Stimulated activated memory B cell treated with anti-CD40 and anti-IgM and Interleukin-4, amounts not matched to agents 10 μg/mL and 1 μg/mL and 100 μg/mL, for 72 hours (primary cell): Measurements from ENCODE around the gene ACAP3.

ENCODE experiments used
- ATAC-seq: fragments of 150-1000 bp; cut with Tn5 transposase; 2 replicates; pipeline ENCODE4 v1.10.0; 2021
- H3K27ac Mint-ChIP-seq: one replicate; pipeline ENCODE4 v1.8.0; 2022; ENCODE audit warnings: mild to moderate bottlenecking, mixed read lengths
- H3K27me3 Mint-ChIP-seq: one replicate; pipeline ENCODE4 v1.8.0; 2022; ENCODE audit warnings: mixed read lengths
- H3K36me3 Mint-ChIP-seq: one replicate; pipeline ENCODE4 v1.8.0; 2022; ENCODE audit warnings: mixed read lengths
- H3K4me1 Mint-ChIP-seq: one replicate; pipeline ENCODE4 v1.8.0; 2022; ENCODE audit warnings: mixed read lengths
- H3K4me3 Mint-ChIP-seq: one replicate; pipeline ENCODE4 v1.8.0; 2022; ENCODE audit warnings: mild to moderate bottlenecking, moderate library complexity, mixed read lengths
- H3K9me3 Mint-ChIP-seq: one replicate; pipeline ENCODE4 v1.8.0; 2022; ENCODE audit warnings: mixed read lengths

The ACAP3 gene

DNA sequence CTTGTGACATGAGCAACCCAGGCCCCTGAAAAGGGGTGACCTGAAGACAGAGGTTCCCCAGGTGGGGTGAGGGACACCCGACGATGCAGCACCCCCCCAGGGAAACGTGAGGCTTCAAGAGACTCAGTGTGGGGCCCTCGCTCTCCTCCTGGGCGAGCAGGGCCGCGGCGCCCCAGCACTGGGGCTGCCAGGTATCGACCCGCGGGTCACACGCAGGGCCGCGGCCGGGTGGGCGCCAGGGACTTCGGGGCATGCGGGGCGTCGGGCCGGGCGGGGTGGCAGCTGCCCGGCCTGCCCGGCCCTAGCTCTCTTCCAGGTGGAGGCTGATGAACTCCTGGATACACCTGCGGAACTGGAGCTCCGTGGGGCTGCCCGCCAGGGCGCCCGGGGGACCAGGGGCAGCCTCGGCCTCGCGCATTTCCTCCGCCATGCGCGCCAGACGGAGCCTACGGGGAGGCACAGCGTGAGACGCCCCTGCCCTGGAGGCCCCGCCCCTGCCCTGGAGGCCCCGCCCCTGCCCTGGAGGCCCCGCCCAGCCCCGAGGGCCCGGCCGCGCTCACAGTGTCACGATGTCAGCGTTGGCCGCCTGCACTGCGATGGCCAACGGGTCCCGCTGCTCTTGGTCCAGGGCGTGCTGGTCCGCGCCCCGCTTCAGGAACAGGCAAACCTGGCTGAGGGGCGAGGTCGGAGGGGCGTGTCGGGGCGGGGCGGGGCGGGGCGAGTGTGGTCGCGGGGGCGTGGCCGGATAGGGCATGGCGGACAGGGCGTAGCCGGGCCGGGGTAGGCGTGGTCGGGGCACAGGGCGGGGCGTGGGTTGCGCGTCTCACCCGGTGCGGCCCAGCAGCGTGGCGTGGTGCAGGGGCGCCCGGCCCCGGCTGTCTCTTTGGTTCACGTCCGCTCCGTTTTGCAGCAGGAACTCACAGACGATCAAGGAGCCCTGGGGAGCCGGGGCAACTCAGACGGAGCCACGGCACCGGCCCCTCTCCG lies 14.2 kb downstream of the ACAP3 start:
- Mint-ChIP-seq H3K9me3 (no peaks in the 10 kb centered on the region), H3K4me1 (peaks cover 18% of the 10 kb centered on the region), H3K36me3 (no peaks in the 10 kb centered on the region), H3K27me3 (no peaks in the 10 kb centered on the region), H3K27ac (no peak overlapping the region), H3K4me3 (no peak overlapping the region)
- ATAC-seq, result peak; percentile 52

DNA sequence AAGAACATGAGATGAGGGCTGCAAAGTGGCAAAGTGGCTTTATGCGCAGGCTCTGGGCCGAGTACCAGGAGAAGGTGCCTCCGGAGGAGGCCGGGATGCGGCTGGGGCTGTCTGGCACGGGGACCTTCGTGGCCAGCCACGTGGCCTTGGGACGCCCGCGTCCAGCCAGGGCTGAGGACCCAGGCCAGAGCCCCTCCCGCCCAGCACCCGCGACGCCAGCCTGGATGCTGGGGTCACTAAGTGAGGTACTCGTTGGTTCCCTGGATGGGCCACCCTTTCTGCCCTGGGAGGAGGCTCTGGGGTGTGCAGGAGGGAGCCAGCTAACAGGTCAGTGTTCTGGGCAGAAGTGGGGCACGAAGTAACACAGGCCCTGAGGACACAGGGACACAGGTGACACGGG lies 14.9 kb downstream of the ACAP3 start:
- Mint-ChIP-seq H3K4me1 (peaks cover 18% of the 10 kb centered on the region), H3K27me3 (no peaks in the 10 kb centered on the region), H3K9me3 (no peaks in the 10 kb centered on the region), H3K4me3 (no peak overlapping the region), H3K27ac (no peak overlapping the region), H3K36me3 (no peaks in the 10 kb centered on the region)
- no peak for ATAC-seq

- no peaks in the 10 kb centered on the region for H3K27me3 Mint-ChIP-seq
- H3K27ac Mint-ChIP-seq, result no peak overlapping the region
- peaks cover 18% of the 10 kb centered on the region for H3K4me1 Mint-ChIP-seq
- H3K9me3 Mint-ChIP-seq, result no peaks in the 10 kb centered on the region
- no peak overlapping the region for H3K4me3 Mint-ChIP-seq
- ATAC-seq, result no peak
- no peaks in the 10 kb centered on the region for H3K36me3 Mint-ChIP-seq
Observed at GRCh38 chr1:1292442-1292779, 15.3 kb downstream of the ACAP3 start.

DNA sequence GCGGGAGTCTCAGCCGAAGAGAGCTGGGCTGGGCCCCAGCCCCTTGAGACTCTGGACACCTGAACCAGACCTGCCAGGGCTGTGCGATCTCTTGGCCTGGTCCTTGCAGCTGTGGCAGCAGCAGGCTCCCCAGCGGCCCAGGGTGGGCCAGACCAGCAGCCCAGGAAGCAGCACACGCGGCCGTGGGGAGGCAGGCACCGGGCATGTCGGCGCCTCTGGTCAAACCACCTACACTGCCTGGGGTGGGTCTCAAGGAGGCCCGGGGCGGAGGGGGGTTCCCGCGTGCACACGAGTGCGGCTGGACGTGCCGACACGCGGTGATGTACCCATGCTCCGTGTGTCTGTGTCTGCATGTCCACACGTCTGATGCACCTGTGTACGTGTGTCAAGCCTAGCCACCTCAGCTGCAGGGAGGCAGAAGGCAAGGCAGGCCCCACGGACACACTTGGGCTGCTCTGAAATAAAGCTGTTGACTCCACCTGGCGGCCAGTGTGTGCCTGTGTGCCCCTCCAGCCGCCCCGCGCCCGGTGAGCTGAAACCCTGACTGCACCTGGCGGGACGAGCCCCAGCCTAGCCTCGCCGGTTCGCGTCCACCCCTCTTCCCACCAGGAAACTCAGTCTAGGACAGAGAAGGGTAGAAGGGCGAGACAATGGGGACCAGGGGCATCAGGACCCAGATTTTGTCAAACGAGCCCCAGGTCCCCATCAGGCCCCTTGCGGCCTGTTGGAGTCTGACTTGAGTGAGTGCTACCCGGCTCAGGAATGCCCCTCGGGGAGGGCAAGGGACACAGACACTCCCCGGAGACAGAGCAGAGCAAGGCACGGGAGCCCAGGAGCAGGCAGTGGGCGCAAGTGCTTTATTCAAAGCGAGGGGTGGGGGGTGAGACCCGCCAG lies 15.9 kb downstream of the ACAP3 start:
- Mint-ChIP-seq H3K9me3 (no peaks in the 10 kb centered on the region), H3K4me3 (no peak overlapping the region), H3K27ac (no peak overlapping the region), H3K36me3 (no peaks in the 10 kb centered on the region), H3K4me1 (peaks cover 18% of the 10 kb centered on the region), H3K27me3 (no peaks in the 10 kb centered on the region)
- peak; percentile 81 for ATAC-seq

GRCh38 chr1:1291023-1291528 lies 16.7 kb downstream of the ACAP3 start:
- Mint-ChIP-seq H3K4me3 (no peak overlapping the region), H3K4me1 (peaks cover 18% of the 10 kb centered on the region), H3K27ac (no peak overlapping the region), H3K27me3 (no peaks in the 10 kb centered on the region), H3K9me3 (no peaks in the 10 kb centered on the region), H3K36me3 (no peaks in the 10 kb centered on the region)
- no peak for ATAC-seq

DNA sequence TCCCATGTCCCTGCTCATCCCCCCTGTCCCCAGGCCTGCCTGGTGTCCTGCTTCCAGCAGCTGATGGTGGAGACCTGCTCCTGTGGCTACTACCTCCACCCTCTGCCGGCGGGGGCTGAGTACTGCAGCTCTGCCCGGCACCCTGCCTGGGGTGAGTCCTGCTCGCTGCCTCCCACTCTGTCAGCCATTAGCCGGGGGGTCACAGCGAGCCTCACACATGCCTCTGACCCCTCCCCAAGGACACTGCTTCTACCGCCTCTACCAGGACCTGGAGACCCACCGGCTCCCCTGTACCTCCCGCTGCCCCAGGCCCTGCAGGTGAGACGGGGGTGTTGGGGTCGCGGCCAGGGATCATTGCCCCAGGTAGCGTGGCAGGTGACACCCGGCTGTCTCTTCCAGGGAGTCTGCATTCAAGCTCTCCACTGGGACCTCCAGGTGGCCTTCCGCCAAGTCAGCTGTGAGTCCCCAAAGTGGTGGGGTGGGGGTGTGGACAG lies 17.4 kb downstream of the ACAP3 start:
- H3K9me3 Mint-ChIP-seq, result no peaks in the 10 kb centered on the region
- H3K27me3 Mint-ChIP-seq, result no peaks in the 10 kb centered on the region
- no peak overlapping the region for H3K4me3 Mint-ChIP-seq
- H3K4me1 Mint-ChIP-seq, result peaks cover 18% of the 10 kb centered on the region
- H3K36me3 Mint-ChIP-seq, result no peaks in the 10 kb centered on the region
- no peak for ATAC-seq
- no peak overlapping the region for H3K27ac Mint-ChIP-seq

DNA sequence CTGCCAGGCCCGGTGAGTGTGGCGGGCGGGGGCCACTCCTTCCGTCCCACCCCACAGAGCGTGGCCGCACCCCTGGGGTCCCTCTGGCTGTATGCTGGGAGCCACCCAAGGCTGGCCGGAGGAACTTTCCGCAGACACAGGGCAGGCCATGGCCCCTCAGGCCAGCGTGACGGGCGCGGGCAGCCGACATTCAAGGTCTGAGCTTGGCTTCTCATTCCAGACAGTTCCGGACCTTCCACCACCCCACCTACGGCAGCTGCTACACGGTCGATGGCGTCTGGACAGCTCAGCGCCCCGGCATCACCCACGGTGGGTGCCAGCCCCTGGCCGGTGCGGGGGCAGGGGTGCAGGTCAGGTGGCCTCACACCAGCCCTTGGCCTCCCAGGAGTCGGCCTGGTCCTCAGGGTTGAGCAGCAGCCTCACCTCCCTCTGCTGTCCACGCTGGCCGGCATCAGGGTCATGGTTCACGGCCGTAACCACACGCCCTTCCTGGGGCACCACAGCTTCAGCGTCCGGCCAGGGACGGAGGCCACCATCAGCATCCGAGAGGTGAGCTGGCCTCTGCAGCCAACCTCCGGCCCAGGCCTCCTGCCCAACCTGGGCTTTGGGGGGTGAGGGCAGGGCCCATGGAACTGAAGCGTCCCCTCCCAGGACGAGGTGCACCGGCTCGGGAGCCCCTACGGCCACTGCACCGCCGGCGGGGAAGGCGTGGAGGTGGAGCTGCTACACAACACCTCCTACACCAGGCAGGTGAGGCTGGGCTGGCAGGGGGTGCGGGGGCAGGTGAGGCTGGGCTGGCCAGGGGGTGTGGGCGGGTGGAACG lies 20.2 kb downstream of the ACAP3 start:
- peaks cover 27% of the 10 kb centered on the region for H3K4me1 Mint-ChIP-seq
- H3K27ac Mint-ChIP-seq, result no peak overlapping the region
- peaks cover 11% of the 10 kb centered on the region for H3K27me3 Mint-ChIP-seq
- no peak for ATAC-seq
- no peaks in the 10 kb centered on the region for H3K36me3 Mint-ChIP-seq
- no peak overlapping the region for H3K4me3 Mint-ChIP-seq
- no peaks in the 10 kb centered on the region for H3K9me3 Mint-ChIP-seq

DNA sequence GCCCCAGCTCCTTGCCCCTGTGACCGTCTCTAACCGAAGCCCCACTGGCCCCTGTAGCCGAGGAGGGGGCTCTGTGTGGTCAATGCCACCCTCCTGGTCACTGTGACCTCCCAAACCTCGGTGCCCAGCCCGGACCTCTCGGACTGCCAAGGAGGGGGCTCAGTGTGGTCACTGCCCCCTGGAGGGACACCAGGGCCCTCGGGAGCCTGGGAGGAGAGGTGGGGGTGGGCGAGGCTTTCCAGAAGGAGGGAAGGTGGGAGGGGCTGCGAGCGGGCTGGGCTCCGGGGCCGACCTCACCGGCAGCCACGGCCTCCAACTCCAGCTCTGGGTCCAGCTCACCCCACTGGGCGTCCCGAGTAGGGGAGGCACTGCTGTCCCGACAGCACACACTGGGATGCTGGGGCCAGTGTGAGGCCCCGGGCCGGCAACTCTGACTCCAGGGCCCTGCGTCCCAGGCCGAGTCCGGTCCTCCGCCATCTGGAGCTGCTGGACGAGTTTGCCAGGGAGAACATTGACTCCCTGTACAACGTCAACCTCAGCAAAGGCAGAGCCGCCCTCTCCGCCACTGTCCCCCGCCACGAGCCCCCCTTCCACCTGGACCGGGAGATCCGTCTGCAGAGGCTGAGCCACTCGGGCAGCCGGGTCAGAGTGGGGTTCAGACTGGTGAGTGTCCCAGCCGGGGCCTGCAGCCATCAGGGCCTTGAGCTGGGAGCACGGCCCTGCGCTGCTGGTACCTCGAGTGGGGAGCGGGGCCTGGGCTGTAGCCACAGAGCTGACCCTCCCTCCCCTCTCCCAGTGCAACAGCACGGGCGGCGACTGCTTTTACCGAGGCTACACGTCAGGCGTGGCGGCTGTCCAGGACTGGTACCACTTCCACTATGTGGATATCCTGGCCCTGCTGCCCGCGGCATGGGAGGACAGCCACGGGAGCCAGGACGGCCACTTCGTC lies 21.1 kb downstream of the ACAP3 start:
- Mint-ChIP-seq H3K4me1 (peaks cover 19% of the 10 kb centered on the region), H3K4me3 (no peak overlapping the region), H3K36me3 (no peaks in the 10 kb centered on the region), H3K9me3 (no peaks in the 10 kb centered on the region), H3K27ac (no peak overlapping the region), H3K27me3 (peaks cover 11% of the 10 kb centered on the region)
- peak; percentile 4 for ATAC-seq

GRCh38 chr1:1285611-1286311 lies 22.0 kb downstream of the ACAP3 start:
- H3K27ac Mint-ChIP-seq, result no peak overlapping the region
- peaks cover 11% of the 10 kb centered on the region for H3K27me3 Mint-ChIP-seq
- ATAC-seq, result no peak
- peaks cover 17% of the 10 kb centered on the region for H3K4me1 Mint-ChIP-seq
- no peaks in the 10 kb centered on the region for H3K36me3 Mint-ChIP-seq
- no peaks in the 10 kb centered on the region for H3K9me3 Mint-ChIP-seq
- no peak overlapping the region for H3K4me3 Mint-ChIP-seq

GRCh38 chr1:1285102-1285571 lies 22.6 kb downstream of the ACAP3 start:
- Mint-ChIP-seq H3K4me3 (no peak overlapping the region), H3K27me3 (peaks cover 11% of the 10 kb centered on the region), H3K36me3 (no peaks in the 10 kb centered on the region), H3K9me3 (no peaks in the 10 kb centered on the region), H3K4me1 (peaks cover 12% of the 10 kb centered on the region), H3K27ac (no peak overlapping the region)
- ATAC-seq, result no peak

- H3K27ac Mint-ChIP-seq, result peak overlapping the region; percentile 66
- no peaks in the 10 kb centered on the region for H3K36me3 Mint-ChIP-seq
- ATAC-seq, result no peak
Observed at GRCh38 chr1:1284221-1285101, 23.3 kb downstream of the ACAP3 start.

GRCh38 chr1:1283821-1284220 lies 23.9 kb downstream of the ACAP3 start:
- H3K4me3 Mint-ChIP-seq, result no peak overlapping the region
- H3K27me3 Mint-ChIP-seq, result peaks cover 11% of the 10 kb centered on the region
- H3K27ac Mint-ChIP-seq, result peak overlapping the region; percentile 66
- no peak for ATAC-seq
- H3K9me3 Mint-ChIP-seq, result no peaks in the 10 kb centered on the region
- H3K4me1 Mint-ChIP-seq, result peaks cover 9% of the 10 kb centered on the region
- no peaks in the 10 kb centered on the region for H3K36me3 Mint-ChIP-seq

More at GRCh38 chr1:1284221-1285101, 23.3 kb downstream of the ACAP3 start:
- peaks cover 9% of the 10 kb centered on the region for H3K4me1 Mint-ChIP-seq
- no peaks in the 10 kb centered on the region for H3K9me3 Mint-ChIP-seq
- peaks cover 11% of the 10 kb centered on the region for H3K27me3 Mint-ChIP-seq
- no peak overlapping the region for H3K4me3 Mint-ChIP-seq
